Spinal cord (tissue), 10 donors: Measurements from ENCODE around the gene ZNF613. TPM values are rescaled to one million over a fixed set of nuclear protein-coding genes. Genes with fewer than 3 reads are reported as not detected.
"Not testable (repeated sequence)": the region's sequence is repeated elsewhere in the genome, so short reads cannot be mapped to it uniquely, and the experiment has no call there.

Experiments
- DNase-seq, 6 donors: peaks; one replicate each; pipeline versions ENCODE4 v3.0.0 to v3.0.0-alpha.2; 2013 to 2015; ENCODE audit warnings: low spot score in 6 of 6, low read depth in 4 of 6
- H3K27ac ChIP-seq: one replicate; pipeline ENCODE4 v1.5.1; 2013; ENCODE audit warnings: low read depth, low read length, control low read depth
- H3K27me3 ChIP-seq: one replicate; pipeline ENCODE4 v1.6.1; 2013; ENCODE audit warnings: low read length; ENCODE audit not compliant: control insufficient read depth, insufficient read depth
- H3K36me3 ChIP-seq: one replicate; pipeline ENCODE4 v1.6.1; 2013; ENCODE audit warnings: low read length; ENCODE audit not compliant: control insufficient read depth, insufficient read depth
- H3K4me1 ChIP-seq: one replicate; pipeline ENCODE4 v1.6.1; 2013; ENCODE audit warnings: low read length; ENCODE audit not compliant: control insufficient read depth, insufficient read depth
- H3K4me3 ChIP-seq: one replicate; pipeline ENCODE4 v1.5.1; 2013; ENCODE audit warnings: low read depth, low read length, control low read depth
- H3K9me3 ChIP-seq: one replicate; pipeline ENCODE4 v1.6.1; 2013; ENCODE audit warnings: low read length; ENCODE audit not compliant: control insufficient read depth, insufficient read depth
- WGBS: methylation state at CpG from one replicate; pipeline ENCODE4 v1.1.5; 2013; ENCODE audit warnings: missing lambda C conversion rate; ENCODE audit not compliant: insufficient coverage; 5-methylcytosine and 5-hydroxymethylcytosine counted together
- polyA plus RNA-seq, 2 donors: library from polyadenylated mRNA; unstranded; fragments of 120-200 nt; gene quantifications; one replicate each; pipeline ENCODE4 v1.2.1, GENCODE V29; 2013; ENCODE audit not compliant: insufficient read length in 2 of 2
- total RNA-seq, 2 donors: library from RNA; depleted of rRNA in 1 of 2; stranded (reverse); fragments of 120-200 nt in 1 of 2; fragments of >200 nt in 1 of 2; gene quantifications; one replicate each; pipeline versions ENCODE4 v1.2.3 to v1.2.4, GENCODE V29; 2013 to 2014
- donor health status: healthy.

Gene ZNF613
- total and polyA plus RNA-seq, 4 donors = 9.5 to 12.2 (median 10.2) TPM

DNA sequence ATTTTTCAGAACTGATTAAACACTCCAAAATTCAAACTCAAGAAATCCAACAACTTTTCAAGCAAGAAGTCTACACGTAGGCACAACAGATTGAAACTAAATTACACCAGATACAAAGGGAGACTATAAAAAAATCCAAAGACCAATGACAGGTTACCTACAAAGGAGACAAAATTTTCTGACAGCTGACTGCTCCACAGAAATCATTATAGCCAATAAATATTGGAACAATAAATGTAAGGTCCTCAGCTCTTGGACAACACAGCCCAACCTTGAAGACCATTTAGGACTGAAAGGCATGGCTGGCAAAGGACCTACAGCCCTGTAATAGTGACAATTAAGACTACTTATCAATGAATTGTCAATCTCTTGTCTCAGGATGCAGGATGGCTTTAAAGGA is 43.4 kb downstream of the ZNF613 start:
- Histone ChIP-seq H3K27ac (no peak overlapping the region), H3K9me3 (peaks cover 29% of the 10 kb centered on the region), H3K4me1 (no peaks in the 10 kb centered on the region), H3K36me3 (peaks cover 45% of the 10 kb centered on the region), H3K27me3 (no peaks in the 10 kb centered on the region), H3K4me3 (no peak overlapping the region)
- DNase-seq = no peak
- WGBS = 86% methylated on average over 1 of the region's 1 CpG

DNA sequence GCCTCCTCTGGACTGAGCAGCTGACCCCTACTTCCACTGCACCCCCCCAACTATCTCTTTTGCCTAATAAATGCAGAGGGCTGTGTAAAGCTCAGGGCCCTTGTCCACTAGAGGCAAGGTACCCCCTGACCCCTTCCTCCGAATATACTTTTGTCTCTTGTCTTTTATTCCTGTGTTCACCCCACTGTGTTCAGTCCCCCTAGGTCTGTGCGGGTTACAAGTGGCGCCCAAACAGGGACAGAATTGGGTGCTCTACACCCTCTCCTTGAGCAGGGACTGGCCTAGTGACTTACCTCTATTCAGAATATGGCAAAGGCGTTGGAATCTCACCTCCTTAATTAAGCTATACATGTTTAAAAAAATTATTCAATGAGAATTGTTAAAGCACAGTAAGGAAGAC is 44.4 kb downstream of the ZNF613 start:
- DNase-seq = peak in 1 of 6 donors; percentile 15
- Histone ChIP-seq H3K9me3 (peaks cover 29% of the 10 kb centered on the region), H3K4me3 (no peak overlapping the region), H3K36me3 (peaks cover 39% of the 10 kb centered on the region), H3K27ac (no peak overlapping the region), H3K4me1 (no peaks in the 10 kb centered on the region), H3K27me3 (no peaks in the 10 kb centered on the region)
- 94% methylated on average over 3 of the region's 4 CpGs for WGBS

GRCh38 chr19:51975787-51976186 is 48.5 kb downstream of the ZNF613 start:
- not testable (repeated sequence) for H3K4me1 ChIP-seq, H3K27ac ChIP-seq, H3K27me3 ChIP-seq, H3K4me3 ChIP-seq, DNase-seq
- Histone ChIP-seq H3K9me3 (peaks cover 22% of the 10 kb centered on the region), H3K36me3 (peaks cover 20% of the 10 kb centered on the region)
- WGBS = 95% methylated on average over 16 of the region's 17 CpGs

GRCh38 chr19:51976852-51977251 is 49.6 kb downstream of the ZNF613 start:
- Histone ChIP-seq H3K27me3 (no peaks in the 10 kb centered on the region), H3K4me1 (no peaks in the 10 kb centered on the region), H3K36me3 (peaks cover 14% of the 10 kb centered on the region), H3K27ac (no peak overlapping the region), H3K9me3 (peaks cover 15% of the 10 kb centered on the region), H3K4me3 (no peak overlapping the region)
- no peak for DNase-seq
- WGBS = 80% methylated on average over 1 of the region's 3 CpGs

- no peak for DNase-seq
- Histone ChIP-seq H3K36me3 (peaks cover 11% of the 10 kb centered on the region), H3K4me1 (no peaks in the 10 kb centered on the region), H3K27ac (no peak overlapping the region), H3K4me3 (no peak overlapping the region), H3K27me3 (no peaks in the 10 kb centered on the region), H3K9me3 (peaks cover 13% of the 10 kb centered on the region)
- WGBS = 85% methylated on average over 7 of the region's 7 CpGs
Observed at GRCh38 chr19:51977346-51977745, 50.1 kb downstream of the ZNF613 start.

DNA sequence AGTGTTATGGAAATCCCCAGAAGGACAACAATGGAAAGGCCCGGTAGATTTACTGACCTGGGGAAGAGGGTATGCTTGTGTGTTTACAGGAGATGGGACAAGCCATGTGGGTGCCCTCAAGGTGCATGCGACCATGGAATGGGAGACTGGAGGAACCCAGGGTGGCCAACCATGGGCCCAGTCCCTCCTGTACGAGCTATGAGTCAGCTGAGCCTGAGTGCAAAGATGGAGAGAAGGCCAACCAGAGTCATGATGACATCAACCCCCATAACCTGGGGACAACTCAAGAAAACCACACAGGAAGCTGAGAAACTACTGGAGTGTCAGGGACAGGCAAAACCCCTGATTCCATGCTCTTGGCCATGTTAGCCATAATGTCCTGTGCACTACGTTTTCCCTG is 51.6 kb downstream of the ZNF613 start:
- H3K27ac ChIP-seq = no peak overlapping the region
- H3K4me3 ChIP-seq = no peak overlapping the region
- DNase-seq = no peak
- H3K4me1 ChIP-seq = no peaks in the 10 kb centered on the region
- peaks cover 11% of the 10 kb centered on the region for H3K9me3 ChIP-seq
- WGBS = 100% methylated on average over 4 of the region's 4 CpGs
- no peaks in the 10 kb centered on the region for H3K36me3 ChIP-seq
- no peaks in the 10 kb centered on the region for H3K27me3 ChIP-seq

DNA sequence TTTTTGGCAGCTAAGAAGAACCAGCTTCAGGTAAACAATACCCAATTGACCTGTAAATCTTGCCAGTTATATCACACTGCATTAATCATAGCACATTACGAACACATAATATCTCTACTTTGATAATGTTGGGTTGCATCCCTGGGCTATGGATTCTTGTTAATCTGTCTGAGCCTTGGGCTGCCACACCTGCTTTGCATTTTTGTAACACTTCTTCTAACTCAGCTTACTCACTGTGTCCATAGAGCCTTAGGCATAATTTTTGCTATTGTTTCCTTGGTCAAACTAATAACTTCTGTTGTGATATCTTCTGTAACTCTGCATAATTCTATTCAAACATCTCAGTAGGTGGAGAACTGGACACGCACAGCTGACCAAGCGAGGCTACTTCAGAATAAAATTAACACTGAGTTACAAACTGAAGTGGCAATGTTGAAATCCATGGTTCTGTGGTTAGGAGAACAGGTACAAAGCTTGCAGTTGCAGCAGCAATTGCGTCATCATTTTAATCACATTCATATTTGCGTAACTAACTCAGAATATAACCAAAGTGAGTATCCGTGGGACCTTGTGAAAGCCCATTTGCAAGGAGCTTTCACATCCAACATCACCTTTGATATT is 53.0 kb downstream of the ZNF613 start:
- WGBS = 100% methylated on average over 3 of the region's 6 CpGs
- Histone ChIP-seq H3K9me3 (peaks cover 2% of the 10 kb centered on the region), H3K4me3 (no peak overlapping the region), H3K27me3 (no peaks in the 10 kb centered on the region), H3K36me3 (no peaks in the 10 kb centered on the region), H3K4me1 (no peaks in the 10 kb centered on the region), H3K27ac (no peak overlapping the region)
- no peak for DNase-seq

- H3K36me3 ChIP-seq, H3K4me3 ChIP-seq, H3K27me3 ChIP-seq, DNase-seq, H3K4me1 ChIP-seq, H3K27ac ChIP-seq, H3K9me3 ChIP-seq: not testable (repeated sequence)
- WGBS = 93% methylated on average over 5 of the region's 6 CpGs
Observed at GRCh38 chr19:51980926-51981325, 53.7 kb downstream of the ZNF613 start.

- Histone ChIP-seq H3K36me3 (no peaks in the 10 kb centered on the region), H3K4me3 (no peak overlapping the region), H3K27ac (no peak overlapping the region), H3K9me3 (peaks cover 2% of the 10 kb centered on the region), H3K4me1 (peaks cover 10% of the 10 kb centered on the region), H3K27me3 (no peaks in the 10 kb centered on the region)
- DNase-seq = no peak
- no CpG with 5 or more reads among the region's 4 CpGs for WGBS
Observed at GRCh38 chr19:51983361-51983760, 56.1 kb downstream of the ZNF613 start.
